Fibroblast of skin of left quadriceps (primary cell): Measurements from ENCODE around the gene PID1.
"Not testable (repeated sequence)": the region's sequence is repeated elsewhere in the genome, so short reads cannot be mapped to it uniquely, and the experiment has no call there.

Experiments used
- DNase-seq, 2 experiments: peaks; one replicate each; pipeline ENCODE4 v3.0.0-alpha.2; 2013; ENCODE audit warnings: low read depth in 2 of 2

Gene PID1

DNA sequence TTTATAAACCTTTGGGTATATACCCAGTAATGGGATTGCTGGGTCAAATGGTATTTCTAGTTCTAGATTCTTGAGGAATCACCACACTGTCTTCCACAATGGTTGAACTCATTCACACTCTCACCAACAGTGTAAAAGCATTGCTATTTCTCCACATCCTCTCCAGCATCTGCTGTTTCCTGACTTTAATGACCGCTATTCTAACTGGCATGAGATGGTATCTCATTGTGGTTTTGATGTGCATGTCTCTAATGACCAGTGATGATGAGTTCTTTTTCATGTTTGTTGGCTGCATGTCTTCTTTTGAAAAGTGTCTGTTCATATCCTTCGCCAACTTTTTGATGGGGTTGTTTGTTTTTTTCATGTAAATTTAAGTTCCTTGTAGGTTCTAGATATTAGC, 194.2 kb downstream of the PID1 start:
- not testable (repeated sequence) for DNase-seq

DNA sequence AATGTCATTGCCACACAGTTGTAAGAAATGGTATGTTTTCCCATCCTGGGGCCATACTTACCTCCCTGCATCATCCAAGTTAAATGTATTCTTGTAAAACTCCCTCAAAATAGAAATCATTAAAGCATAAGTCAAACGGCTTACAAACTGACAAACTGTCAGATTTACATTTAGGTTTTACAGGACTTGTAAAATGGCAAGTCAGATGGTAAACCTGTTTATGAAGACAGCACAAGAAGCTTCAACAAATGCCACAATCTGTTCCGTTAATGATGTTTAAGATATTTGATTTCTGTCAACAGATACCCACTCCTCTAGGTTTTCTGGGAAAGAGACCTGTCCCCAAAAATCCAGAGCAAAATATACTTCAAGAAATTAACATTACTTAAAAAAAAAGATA, 197.2 kb downstream of the PID1 start:
- no peak for DNase-seq

- peak in 1 of 2 experiments; percentile 46 for DNase-seq
Observed at GRCh38 chr2:229071292-229071976, 199.7 kb downstream of the PID1 start.

DNA sequence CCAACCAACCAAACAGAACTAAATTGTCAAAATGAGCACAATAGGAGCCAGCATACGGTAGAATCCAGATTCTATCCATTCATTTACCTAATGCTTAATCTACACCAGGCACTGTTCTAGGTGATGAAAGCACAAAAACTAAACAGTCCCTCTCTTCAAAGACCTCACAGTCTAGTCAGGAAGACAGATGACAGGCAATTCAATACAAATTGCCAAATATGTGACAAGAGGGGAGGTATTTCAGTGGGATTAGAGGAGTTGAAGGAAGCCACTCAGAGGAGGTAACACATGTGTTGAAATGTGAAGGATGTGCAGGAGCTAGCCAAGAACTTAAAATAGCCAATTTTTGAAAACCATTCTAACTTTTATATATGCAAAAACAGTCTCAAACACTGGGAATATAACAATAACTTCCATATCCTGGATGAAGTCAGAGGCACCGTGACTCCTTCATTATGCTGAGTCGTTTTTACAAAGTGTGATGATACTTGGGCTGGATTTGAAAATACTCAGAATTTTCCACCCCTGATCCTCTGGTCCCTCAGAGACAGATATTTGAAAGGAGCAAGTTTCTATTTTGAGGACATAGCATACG, 204.9 kb downstream of the PID1 start:
- DNase-seq = no peak

- DNase-seq = no peak
Observed at GRCh38 chr2:229064749-229065148, 206.3 kb downstream of the PID1 start.

GRCh38 chr2:229060147-229060546, 210.9 kb downstream of the PID1 start:
- no peak for DNase-seq

DNA sequence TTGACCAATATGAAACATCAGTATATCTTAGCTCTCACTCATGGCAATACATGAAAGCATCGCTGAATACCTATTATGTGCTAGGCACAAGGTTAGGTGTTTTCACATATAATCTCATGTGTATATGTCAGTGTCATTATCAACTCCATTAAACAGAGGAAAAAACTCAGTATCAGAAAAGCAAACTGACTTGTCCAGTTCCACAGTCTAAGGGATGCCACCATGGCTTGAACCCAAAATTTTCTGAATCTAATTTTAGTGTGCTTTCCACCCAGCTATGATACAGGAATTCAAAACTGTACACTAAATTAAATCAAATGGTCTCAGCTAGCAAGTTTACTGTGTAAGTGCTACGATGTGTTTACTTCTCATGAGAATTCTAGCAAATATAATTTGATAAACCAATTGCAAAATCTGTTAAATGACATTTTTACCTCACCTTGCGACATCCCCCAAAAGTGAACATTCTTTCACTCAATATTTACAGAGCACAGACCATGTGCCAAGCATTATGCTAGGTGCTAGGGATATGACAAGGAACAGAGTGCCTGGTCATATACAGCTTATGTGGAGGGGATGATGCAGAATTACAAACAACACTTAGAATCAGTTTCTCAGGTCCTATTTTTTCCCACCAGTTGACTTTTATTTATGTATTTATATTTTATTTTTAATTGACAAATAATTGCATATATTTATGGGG, 211.6 kb downstream of the PID1 start:
- DNase-seq = no peak

GRCh38 chr2:229057976-229058553, 213.0 kb downstream of the PID1 start:
- no peak for DNase-seq

GRCh38 chr2:229054311-229054710, 216.8 kb downstream of the PID1 start:
- DNase-seq = no peak

- DNase-seq = no peak
Observed at GRCh38 chr2:229051798-229052197, 219.3 kb downstream of the PID1 start.

DNA sequence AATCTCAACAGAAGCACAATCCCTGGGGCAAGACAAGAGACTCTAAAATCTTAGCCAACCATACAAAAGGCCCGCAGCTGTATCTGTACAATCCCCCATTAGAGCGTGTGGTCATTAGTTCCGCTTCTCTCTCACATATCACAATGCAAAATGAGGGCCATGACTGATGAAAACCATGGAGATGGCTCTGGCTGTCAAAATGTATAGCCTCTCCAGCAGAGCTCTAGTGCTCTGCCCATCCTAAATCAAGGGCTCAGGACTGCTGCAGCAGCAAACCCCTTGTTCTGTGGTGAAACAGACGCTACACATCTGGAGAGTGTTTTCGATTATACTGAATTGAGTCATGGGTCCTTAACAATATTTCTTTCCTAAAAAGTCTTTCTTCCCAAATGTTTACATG, 221.0 kb downstream of the PID1 start:
- DNase-seq = peak; percentile 37 to 42

GRCh38 chr2:229048134-229048533, 223.0 kb downstream of the PID1 start:
- DNase-seq = no peak

GRCh38 chr2:229045671-229046070, 225.4 kb downstream of the PID1 start:
- DNase-seq = no peak

GRCh38 chr2:229044581-229044980, 226.5 kb downstream of the PID1 start:
- DNase-seq = peak in 1 of 2 experiments; percentile 7

DNA sequence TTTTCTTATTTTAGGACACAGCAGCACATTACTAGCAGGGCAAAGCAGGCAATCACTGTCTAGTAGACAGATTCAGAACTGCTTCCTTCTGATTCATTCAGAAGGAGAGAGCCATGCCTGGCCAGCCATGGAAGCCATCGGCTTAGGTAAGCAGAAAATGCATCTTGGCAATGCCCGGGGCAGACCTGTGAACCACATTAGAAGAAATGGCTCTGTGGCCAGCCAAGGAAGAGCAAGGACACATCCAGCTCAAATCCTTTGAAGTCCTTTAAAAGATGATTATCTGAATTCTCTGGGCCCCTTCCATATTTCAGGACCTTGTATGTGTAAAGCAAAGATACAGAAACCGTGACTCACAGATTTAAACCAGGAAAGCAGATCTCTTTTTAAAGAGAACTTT, 227.4 kb downstream of the PID1 start:
- no peak for DNase-seq

- no peak for DNase-seq
Observed at GRCh38 chr2:229042349-229042748, 228.7 kb downstream of the PID1 start.

GRCh38 chr2:229041691-229042090, 229.4 kb downstream of the PID1 start:
- DNase-seq = no peak

DNA sequence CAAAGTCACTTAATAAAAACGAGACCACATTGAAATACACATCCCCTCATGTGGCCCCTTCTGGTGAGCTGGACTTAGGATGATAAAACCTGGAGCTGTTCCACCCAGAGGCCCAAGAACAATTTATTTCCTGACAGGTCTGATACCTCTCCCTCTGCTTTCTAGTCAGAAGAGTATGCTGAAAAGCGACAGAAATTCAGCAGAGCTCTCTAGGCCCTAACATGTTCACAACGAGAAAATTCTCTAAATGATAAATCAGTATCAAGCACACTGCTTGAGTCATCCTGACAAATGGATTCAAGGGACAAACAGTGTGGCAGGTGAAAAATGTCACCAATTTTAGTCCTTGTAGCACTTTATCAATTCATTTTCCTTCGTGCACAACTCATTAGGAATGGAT, 233.5 kb downstream of the PID1 start:
- DNase-seq = no peak

GRCh38 chr2:229033816-229034215, 237.3 kb downstream of the PID1 start:
- DNase-seq = no peak

- DNase-seq = no peak
Observed at GRCh38 chr2:229032608-229033234, 238.4 kb downstream of the PID1 start.

- no peak for DNase-seq
Observed at GRCh38 chr2:229027353-229028105, 243.6 kb downstream of the PID1 start.

- DNase-seq = no peak
Observed at GRCh38 chr2:229025653-229026052, 245.4 kb downstream of the PID1 start.
